NCI-H524 (cell line): ENCODE measurements around the gene ARHGEF28.

Experiments
- DNase-seq, 2 experiments: peaks; one replicate each; lab custom pipeline; 2025; lab: John Stamatoyannopoulos, UW

Gene ARHGEF28

GRCh38 chr5:73856997-73857396 lies 231.0 kb downstream of the ARHGEF28 start:
- DNase-seq, result no peak

GRCh38 chr5:73857446-73857845 lies 231.4 kb downstream of the ARHGEF28 start:
- DNase-seq, result no peak

GRCh38 chr5:73858054-73858453 lies 232.1 kb downstream of the ARHGEF28 start:
- DNase-seq, result no peak

GRCh38 chr5:73858776-73859175 lies 232.8 kb downstream of the ARHGEF28 start:
- no peak for DNase-seq

- no peak for DNase-seq
Measured at GRCh38 chr5:73859696-73860095, 233.7 kb downstream of the ARHGEF28 start.

- DNase-seq, result no peak
Measured at GRCh38 chr5:73861313-73861988, 235.5 kb downstream of the ARHGEF28 start.

- no peak for DNase-seq
Measured at GRCh38 chr5:73862796-73863195, 236.8 kb downstream of the ARHGEF28 start.

GRCh38 chr5:73863876-73864275 lies 237.9 kb downstream of the ARHGEF28 start:
- no peak for DNase-seq

GRCh38 chr5:73865315-73865714 lies 239.3 kb downstream of the ARHGEF28 start:
- DNase-seq, result no peak

GRCh38 chr5:73867345-73868335 lies 241.6 kb downstream of the ARHGEF28 start:
- DNase-seq, result no peak

- DNase-seq, result no peak
Measured at GRCh38 chr5:73883646-73884045, 257.6 kb downstream of the ARHGEF28 start.

- no peak for DNase-seq
Measured at GRCh38 chr5:73887688-73888087, 261.7 kb downstream of the ARHGEF28 start.

GRCh38 chr5:73890569-73890968 lies 264.6 kb downstream of the ARHGEF28 start:
- no peak for DNase-seq

GRCh38 chr5:73892218-73892617 lies 266.2 kb downstream of the ARHGEF28 start:
- DNase-seq, result no peak

- DNase-seq, result no peak
Measured at GRCh38 chr5:73892806-73893205, 266.8 kb downstream of the ARHGEF28 start.

GRCh38 chr5:73893813-73894212 lies 267.8 kb downstream of the ARHGEF28 start:
- DNase-seq, result no peak

GRCh38 chr5:73894860-73895259 lies 268.9 kb downstream of the ARHGEF28 start:
- no peak for DNase-seq

GRCh38 chr5:73895471-73895870 lies 269.5 kb downstream of the ARHGEF28 start:
- no peak for DNase-seq

GRCh38 chr5:73896097-73896496 lies 270.1 kb downstream of the ARHGEF28 start:
- peak in 1 of 2 experiments; percentile 32 for DNase-seq

GRCh38 chr5:73896668-73897067 lies 270.7 kb downstream of the ARHGEF28 start:
- no peak for DNase-seq

GRCh38 chr5:73897893-73898292 lies 271.9 kb downstream of the ARHGEF28 start:
- DNase-seq, result no peak

GRCh38 chr5:73899055-73899454 lies 273.1 kb downstream of the ARHGEF28 start:
- no peak for DNase-seq

GRCh38 chr5:73899916-73900315 lies 273.9 kb downstream of the ARHGEF28 start:
- DNase-seq, result no peak
